HG03457 (cell line): ENCODE results near the gene TBC1D1.

Source experiments
- ATAC-seq: cut with Tn5 transposase; IDR thresholded peaks from one replicate; pipeline ENCODE4 v1.9.1; 2021; ENCODE audit warnings: moderate number of reproducible peaks; ENCODE audit not compliant: unreplicated experiment

Gene TBC1D1

DNA sequence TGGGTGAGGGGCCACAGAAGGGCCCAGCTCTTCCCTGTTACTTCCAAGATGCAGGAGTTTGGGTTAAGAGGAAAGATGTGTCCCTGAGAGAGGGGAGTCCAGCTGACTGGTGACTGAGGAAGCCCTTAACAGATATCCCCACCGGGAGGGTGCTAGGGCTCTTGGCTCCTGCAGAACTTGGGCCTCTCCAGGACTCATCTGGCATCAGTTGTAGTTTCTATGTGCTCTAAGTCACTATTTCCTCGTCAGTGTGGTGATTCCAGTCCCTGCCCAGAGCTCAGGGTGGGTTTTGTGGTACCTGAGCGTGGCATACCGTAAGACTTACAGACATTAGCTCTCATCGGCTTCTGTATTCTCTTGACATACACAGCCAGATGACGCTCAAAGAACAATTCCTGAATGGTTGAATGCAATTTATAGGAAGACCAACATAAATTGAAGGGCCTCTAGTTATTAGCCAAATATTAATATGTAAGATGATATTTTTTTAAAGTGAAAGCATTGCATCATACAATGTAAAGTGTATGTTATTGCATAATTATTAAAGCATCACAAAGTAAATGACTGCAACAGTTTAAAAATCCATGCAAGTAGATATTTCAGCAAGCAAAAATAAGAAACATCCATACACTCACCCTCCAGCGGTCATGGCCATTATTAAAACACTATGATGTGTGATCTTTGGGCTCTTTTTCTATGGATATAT lies 264.9 kb downstream of the TBC1D1 start:
- no peak for ATAC-seq

DNA sequence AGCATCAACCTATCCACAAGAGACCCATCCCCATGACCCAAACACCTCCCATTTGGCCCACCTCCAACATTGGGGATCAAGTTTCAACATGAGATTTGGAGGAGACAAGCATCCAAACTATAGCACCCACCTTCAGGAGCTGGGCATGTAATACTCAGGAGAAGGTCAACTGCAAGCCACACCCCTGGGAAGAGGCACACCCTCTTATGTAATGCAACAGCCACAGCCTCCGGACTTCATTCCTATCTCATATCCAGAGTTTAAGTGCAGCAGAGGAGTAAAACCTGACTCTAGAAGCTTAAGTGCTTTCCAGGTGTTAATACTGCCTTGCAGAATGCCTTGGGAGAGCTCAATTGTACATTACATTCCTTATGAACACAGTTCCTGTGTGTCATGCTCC lies 266.7 kb downstream of the TBC1D1 start:
- no peak for ATAC-seq

DNA sequence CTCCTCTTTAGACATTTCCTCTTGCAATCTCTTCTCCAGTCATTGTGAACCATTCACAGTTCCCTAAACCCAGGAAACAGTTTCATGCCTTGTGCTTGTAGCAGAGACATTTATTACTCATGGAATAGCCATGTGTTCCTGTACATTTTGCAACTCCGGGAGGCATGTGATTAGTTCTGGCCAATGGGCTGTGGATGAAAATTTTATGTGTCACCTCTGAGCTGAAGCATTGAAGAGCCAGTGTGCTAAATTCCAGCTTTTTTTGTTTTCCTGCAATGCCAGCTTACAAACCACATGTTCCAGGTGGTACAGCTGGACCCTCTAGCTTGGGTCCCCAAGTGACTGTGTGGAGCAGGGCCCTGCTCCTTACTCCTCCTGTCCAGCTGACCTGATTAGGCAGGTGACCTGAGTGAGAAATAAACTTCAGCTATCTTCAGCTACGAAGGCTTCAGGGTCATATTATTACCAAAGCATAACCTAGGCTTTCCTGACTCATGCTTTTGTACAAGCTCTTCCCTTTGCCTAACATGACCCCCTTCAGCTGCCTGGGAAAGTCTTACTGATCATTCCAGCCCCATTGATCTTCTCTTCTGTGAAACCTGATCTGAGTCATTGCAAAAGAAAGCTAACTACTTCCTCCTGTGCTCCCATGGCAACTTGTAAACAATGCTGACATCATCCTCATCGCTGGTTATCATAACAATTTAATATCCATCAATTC lies 269.8 kb downstream of the TBC1D1 start:
- ATAC-seq = peak; percentile 78

GRCh38 chr4:38161208-38162113 lies 270.6 kb downstream of the TBC1D1 start:
- no peak for ATAC-seq

GRCh38 chr4:38162240-38162784 lies 271.4 kb downstream of the TBC1D1 start:
- ATAC-seq = no peak

DNA sequence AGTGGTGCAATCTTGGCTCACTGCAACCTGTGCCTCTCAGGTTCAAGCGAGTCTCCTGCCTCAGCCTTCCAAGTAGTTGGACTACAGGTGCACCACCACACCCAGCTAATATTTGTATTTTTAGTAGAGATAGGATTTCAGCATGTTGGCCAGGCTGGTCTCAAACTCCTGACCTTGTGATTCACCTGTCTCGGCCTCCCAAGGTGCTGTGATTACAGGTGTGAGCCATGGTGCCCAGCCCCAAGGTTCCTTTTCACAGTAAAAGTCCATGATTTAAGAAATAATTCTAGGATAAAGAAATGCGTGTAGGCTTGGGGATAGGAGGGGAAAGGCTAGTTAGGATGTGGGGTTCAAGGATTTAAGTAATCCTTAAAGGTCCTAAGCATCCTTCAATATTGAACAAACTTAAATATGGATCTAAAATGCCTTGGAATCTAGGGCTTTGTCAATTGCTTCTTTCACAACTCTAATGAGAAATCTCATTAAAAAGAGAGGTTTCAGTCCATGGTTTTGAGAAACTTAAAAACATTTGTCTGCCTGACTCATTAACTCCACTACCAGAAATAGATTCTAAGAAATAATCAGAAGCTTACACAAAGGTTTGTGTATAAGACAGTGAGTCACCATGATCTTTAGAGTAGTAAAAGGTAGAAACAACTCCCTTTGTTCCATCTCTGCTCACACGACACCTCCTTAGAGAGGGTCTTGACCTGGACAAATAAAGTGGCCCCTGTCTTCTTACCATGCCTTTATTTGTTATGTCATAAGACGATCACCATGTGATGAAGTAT lies 272.5 kb downstream of the TBC1D1 start:
- no peak for ATAC-seq

DNA sequence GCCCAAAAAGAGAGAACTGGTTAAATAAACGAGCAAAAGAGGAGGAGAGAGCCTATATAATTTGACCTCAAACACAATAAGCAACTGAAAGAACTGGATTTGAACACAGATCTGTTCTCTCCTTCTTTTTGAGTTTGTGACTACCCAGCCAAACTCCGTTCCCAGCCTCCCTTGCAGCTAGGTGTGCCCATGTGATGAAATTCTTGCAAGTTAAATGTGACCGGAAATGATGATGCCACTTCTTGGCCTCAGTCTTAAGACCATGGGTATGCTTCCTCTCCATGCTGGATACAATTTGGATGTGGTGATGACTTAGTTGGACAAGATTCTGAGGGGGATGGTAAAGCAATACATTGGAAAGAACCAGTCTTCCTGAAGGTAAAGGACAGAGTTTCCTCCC lies 273.5 kb downstream of the TBC1D1 start:
- no peak for ATAC-seq

GRCh38 chr4:38166082-38166481 lies 275.2 kb downstream of the TBC1D1 start:
- no peak for ATAC-seq

DNA sequence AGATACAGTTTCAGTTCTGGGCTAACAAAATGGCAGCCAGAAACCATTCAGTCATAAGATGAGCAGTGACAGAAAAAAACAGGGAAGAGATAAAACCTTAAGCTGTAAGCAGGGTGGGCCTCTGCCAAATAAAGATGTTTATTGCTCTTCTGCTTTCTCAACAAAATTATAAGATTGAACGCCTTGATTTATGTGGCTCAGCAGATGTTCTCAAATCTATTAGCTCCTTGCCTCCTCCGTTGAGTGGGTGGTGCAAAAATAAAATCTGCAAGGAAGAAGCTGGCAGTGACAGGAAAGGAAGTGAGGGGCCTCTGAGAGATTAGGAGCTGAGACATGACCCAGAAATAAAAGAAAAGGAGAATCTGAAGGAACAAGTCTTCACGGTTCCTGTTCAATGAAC lies 275.9 kb downstream of the TBC1D1 start:
- ATAC-seq = no peak

DNA sequence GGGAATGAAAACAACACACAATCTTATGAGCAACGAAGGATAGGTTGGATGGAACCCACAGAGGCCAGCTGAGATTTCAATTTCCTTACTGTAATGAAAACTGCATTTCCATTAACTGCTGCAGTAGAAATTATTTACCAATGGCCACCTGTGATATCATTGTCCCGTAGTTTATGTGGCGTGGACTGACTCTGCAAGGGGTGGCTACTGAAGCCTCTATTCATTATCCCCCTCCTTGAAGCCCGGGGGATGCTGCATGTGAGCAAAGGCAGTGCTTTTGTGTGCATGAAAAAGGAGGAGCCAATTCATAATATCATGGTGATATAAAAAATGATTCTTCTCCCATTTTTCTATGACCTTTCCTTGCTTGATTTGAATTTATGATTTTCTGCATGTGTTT lies 277.1 kb downstream of the TBC1D1 start:
- ATAC-seq = no peak

GRCh38 chr4:38169524-38169923 lies 278.6 kb downstream of the TBC1D1 start:
- ATAC-seq = no peak

DNA sequence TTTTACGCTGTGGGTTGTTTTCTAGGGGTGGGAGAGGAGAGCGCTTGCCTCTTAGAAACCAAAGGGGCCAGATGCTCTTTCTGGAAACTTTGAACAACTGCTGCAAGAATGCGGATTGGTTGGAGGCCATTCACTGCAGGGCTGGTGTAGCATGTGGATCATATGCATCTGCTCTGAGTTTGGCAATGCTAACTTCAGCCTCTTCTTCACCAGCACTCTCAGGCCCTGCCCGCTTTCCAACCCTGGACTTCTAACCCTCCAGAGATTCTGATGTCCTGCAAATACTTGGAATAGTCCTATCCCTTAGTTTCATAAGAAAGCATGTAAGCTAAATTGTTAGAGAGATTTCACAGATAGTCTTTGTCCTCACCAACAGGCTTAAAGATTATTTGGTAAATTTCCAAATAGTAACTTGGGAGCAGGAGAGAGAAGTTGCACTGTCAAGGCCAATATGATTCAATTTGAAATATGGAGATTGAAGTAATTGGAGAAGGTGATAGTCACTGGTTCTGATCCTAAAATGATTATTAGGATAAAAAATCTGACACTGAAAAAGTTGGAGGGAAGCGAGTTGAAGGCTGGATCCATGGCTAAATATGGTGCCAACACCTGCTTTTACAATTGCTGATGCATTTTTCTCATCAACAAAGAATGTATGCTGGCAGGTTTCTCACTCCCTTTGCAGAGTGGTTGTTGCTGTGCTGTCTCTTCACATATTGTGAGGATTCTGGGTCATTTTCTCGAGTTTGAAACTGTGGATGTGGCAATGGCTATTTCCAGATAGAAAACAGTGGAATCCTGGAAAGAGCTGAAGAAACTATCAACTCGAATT lies 279.7 kb downstream of the TBC1D1 start:
- ATAC-seq = no peak

DNA sequence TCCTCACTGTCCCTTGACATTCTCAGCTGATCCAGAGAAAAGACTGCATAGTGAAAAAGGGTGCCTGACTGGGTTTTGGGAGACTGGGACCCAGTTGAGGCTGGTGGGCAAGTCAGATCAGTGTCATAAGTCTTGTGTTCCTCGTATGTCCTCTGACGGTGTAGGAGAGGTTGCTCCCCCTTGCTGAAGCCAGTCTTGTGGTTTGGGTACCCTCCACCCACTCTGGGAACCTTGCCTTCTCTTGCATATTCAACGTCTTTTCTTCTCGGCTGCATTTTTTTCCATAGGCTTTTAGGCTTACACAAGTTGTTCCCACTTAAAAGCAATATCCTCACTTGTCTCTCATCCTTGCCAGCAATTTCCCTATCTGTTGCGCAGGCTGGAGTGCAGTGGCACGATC lies 281.2 kb downstream of the TBC1D1 start:
- ATAC-seq = no peak

DNA sequence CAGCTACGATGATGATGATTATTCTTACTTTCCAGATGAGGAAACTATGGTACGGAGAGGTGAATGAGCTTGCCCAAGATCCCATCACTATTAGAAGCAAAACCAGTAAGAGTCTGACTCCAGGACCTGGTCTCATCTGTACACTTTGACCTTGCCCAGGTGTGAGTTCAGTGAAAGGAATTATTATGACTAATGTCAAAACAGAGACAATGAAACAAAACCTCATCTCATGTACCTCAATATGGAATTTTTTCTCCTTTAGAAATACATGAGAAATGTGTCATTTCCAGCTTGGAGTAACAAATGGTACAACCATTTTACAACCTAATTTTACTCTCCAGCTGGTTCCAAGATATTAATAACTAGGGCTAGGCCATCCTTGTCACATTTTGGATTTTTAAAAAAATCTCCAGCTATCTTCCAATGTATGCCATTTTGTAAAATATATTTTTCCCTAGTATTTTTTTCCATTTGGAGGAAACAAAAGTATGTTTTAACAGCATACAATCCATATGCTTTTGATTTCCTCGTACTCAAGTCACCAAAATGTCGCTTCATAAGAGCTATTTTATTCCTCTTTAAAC lies 283.1 kb downstream of the TBC1D1 start:
- no peak for ATAC-seq

- ATAC-seq = no peak
Measured at GRCh38 chr4:38174801-38175200, 283.9 kb downstream of the TBC1D1 start.

- no peak for ATAC-seq
Measured at GRCh38 chr4:38176165-38176564, 285.3 kb downstream of the TBC1D1 start.

DNA sequence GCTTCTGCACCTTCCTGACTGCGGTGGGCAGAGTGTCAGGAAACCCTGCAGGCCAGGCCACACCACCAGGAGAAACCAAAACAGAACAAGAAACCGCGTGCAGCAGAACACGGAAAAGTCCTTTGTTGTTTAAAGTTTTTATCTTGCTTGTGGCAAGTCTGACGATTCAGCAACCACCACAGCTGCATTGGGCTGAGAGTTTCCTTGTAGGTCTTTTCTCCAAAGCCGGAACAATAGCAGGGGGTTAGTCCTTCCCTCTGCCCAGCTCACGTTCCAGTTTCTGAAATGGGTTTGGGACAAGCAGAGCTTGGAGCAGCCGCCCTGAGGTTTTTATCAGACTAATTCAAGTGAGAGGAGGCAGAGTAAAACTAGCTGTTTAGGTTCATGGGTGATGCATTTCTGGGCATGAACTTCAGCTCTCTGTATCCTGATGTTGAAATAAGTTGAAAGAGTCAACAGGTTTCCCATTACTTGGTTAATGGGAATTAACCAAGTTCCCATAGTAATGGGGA lies 286.2 kb downstream of the TBC1D1 start:
- no peak for ATAC-seq

GRCh38 chr4:38177641-38178391 lies 286.9 kb downstream of the TBC1D1 start:
- no peak for ATAC-seq
